Hematopoietic multipotent progenitor cell treated with erythropoietin and hydrocortisone succinate and interleukin-3 and kit ligand, for 4 days (in vitro differentiated cells): Measurements from ENCODE around the gene RGS14.

Experiments used
- DNase-seq: peaks from one replicate; pipeline ENCODE4 v3.0.0-alpha.2; 2015

The RGS14 gene

DNA sequence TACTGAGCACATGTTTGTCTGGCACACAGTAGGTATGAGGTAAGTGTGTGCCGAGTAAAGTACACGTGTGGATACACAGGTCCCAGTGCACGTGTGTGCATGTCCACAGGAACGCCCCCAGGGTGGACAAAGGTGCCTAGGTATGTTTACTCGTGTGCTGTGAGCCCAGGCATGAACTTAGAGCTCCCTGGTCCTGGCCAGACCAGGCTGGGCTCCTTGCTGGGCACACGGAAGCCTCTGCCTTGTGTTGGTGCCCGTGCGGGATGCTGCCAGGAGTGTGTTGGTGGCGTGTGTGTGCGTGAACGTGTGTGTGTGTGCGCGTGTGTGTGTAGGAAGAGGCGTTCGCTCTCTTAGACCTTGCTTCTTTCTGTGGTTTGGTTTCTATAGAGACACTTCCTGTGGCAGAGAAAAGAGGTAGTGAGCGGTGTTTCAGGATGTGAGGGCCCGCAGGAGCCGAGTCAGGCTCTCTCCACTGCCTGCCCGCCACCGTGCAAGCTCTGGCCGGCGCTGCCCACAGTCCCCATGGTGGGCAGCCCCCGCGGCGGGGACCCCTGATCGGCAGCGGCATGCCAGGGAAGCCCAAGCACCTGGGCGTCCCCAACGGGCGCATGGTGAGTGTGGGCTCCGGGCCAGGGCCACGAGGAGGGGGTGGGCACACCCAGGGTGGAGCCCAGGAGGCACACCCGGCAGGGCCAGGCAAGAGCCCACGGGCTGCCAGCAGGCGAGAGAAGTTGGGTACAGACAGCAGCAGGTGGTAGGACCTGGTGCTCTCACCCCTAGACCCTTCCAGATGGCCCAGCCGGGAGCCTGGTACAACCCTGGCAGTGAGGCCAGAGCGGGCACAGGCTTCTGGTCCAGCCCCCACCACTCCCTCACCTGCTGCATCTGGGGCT lies at the start of gene RGS14:
RGS14 (plus strand) TSS at position 466 of the 893 bp plus-strand sequence; CDS start at position 567, 101 bp downstream.
- DNase-seq: peak; percentile 97

DNA sequence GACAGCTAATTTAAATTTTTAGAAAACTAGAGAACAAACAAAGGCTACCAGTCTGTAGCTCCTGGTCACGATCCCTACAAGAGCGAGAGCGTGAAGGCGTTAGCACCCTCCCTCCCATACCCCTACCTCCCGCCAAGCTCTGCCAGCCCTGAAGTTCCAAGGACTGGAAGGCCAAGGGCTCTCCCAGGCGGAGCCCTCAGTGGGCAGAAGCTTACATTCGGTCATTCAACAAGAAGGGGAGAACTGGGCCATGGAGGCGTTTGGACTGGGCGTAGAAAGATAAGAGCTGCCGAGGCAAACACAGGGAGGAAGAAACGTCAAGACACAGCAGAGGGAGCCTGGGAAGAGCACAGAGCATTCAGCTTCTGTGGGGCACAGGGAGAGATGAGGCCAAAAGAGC lies 49.0 kb upstream of the RGS14 start:
- no peak for DNase-seq

DNA sequence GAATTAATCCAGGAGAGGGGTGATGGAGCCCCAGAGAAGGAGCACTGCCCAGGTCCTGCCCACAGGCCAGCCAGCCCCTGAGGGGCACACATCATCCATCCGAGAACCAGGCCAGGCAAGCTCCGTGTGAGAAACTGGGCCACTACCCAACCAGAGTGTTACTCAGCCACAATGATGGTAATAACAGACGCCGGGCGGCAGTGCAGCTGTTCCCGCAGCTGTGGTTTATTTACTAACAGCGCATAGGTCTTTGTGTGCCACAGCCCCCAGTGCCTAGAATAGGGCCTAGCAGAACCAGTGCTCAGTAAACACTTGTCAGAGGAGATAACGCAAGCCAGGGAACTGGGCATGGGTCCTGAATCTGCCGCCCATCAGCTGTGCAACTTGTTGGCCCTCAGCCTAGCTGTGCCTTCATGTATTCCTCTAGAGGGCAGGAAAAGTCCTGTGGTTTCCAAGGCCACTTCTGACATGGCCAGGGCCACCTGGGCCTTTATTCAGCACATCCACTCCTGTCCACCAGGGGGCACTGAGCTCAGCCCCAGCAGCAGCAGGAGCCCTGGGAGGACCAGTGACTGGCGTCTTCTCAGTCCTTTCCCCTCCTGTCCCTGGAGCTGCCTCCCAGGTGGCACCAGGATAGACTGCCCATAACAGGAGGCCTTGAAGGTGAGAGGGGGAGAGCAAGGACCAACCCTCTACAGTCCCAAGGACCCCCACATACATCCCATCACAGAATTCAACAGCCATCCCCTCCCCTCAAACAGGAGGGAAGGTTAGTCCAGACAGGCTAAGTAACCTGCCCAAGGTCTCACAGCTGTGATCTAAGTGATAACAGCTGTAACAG lies 48.2 kb upstream of the RGS14 start:
- peak; percentile 84 for DNase-seq

DNA sequence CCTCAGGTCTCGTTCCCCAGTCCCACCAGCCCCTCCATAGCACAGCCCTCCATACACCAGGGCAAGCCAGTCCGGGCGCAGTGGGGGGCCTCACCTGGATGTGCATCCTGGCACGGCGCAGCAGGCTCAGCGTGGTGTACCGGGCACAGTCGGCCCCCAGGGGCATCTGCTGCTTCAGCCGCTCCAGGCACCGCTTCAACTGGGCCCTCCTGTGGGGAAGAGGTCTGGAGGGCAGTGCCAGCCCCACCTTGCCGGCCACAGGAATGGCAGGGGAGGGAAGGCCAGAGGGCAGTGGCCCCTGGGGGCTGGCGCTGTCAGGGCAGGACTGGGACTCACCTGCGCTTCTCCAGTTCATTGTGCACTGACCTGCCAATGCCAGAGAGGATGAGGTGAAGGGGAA lies 47.4 kb upstream of the RGS14 start:
- DNase-seq: no peak

DNA sequence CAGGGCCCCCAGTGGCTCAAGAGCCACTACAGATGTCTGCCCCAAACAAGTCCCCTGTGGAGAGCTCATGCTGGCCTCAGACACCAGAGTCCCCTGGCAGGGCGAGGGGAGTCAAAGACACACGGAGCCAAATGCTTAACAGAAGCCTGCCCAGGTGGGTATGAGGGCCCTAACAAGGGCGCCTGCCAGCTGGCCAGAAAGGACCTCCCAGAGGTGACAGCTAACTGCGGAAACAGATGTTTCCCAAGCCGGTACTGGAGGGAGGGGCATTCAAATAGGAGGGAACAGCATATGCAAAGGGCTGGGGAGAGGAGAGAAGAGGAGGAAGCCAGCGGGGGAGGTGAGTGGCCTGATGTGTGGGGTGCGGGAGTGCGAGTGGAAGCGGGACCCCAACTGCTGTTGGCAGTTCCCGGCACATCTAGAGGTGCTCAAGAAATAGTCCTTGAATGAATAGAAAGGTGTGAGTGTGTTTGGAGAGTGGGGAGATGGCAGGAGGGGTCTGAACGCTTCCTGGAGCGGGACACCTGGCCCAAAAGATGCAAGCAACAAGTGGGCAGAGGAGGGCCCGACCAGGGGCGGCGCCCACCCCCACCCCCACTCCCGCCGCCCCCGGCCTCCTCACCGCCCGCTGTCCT lies 46.9 kb upstream of the RGS14 start:
- DNase-seq: peak; percentile 87

GRCh38 chr5:177311392-177311722 lies 46.4 kb upstream of the RGS14 start:
- peak; percentile 34 for DNase-seq

- peak; percentile 100 for DNase-seq
These were observed 45.7 kb upstream of the RGS14 start, which contains the start of gene MXD3 for GRCh38 chr5:177311723-177312648. Gene MXD3, minus strand, starts transcription at chr5:177311898. Its CDS starts 68 bp downstream, at chr5:177311830.

DNA sequence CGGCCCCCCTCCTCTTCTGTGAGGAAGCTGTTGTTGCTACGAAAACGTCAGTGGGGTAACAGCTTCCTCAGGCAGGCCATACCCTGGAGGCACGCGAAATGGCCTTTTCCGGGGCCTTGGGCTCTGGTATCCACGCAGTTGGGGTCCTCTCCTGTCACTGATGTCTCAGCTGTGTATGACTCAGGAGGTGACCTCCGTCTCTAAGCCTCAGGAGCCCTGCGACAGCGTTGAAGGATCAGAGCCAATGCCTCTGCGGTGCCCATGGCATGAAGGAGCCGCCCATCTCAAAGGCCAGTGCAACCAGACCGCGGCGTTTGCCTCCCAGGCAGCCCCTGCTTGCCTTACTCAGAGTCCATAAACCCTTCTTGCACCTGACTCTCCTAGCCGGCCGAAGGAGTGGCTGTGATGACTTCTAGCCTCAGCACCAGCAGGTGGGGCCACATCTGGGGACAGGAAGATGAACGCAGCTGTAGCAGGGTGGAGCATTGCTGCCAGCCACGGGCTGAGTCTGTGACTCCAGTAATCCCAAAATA lies 45.0 kb upstream of the RGS14 start:
- DNase-seq: peak; percentile 72

GRCh38 chr5:177313561-177314259 lies 44.0 kb upstream of the RGS14 start:
- DNase-seq: no peak

DNA sequence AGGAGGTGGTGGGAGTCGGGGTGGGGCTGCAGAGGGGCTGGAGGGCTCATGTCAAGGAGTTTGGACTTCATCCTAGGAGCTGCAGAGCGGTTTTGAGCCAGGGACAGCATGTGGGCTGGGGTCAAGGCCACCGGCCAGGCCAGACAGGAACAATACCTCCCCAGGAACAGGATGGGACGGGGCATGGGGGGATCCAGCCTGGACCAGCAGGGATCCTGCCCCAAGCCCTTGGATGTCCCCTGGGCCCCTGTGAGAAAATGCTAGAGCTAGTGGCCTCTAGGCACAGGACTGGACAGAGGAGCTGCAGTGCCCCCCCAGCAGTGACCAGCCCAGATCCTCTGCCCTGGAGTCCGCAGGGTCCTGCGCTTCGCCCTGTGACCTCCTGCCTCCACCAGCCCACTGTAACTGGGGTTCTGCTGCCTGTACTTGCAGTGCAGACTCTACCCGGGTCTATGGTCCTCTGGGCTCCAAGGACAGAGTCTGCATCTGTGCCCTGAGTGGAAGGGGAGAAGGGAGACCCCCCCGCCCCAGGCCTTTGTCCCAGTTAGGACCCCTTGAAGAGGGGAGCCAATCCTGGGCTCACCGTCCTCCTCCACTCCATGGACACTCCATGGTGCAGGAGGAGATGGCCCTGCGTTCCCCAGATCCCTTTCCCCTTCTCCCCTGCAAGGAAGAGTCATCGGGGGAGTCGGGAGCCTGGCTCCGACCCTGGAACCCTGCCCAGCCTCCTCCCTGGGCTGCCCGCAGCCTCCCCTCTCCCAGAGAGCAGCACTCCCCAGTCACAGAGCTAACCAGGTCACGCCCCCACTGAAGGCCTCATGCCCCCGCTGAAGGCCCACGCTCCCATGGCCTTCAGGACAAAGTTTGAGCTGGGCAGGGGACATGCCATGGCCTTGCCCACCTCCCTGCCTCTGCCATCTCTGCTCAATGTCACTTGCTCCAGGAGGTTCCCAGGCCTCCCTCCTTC lies 43.1 kb upstream of the RGS14 start:
- DNase-seq: no peak

- DNase-seq: no peak
These were observed 42.3 kb upstream of the RGS14 start for GRCh38 chr5:177315411-177315810.

- peak; percentile 61 for DNase-seq
These were observed 41.7 kb upstream of the RGS14 start for GRCh38 chr5:177316005-177316404.

DNA sequence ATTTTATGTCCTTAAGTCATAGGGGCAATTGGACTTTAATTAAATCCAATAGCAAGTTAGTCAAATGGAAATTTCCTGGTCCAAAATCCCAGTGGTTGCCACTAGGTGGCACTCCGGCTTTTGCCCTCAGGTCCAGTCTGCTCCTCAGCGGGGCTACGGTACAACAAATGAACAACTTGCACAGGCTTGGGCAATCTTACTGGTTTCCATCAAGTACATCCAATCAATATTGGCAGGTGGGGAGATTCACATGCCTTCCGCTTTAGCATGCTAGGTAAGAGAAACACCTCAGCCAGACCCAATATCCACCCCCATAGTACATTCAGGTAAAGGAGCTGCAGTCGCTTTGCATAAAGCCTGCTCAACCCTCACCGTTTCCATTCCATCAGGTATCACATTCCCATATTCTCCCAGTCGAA lies 39.8 kb upstream of the RGS14 start:
- peak; percentile 91 for DNase-seq

DNA sequence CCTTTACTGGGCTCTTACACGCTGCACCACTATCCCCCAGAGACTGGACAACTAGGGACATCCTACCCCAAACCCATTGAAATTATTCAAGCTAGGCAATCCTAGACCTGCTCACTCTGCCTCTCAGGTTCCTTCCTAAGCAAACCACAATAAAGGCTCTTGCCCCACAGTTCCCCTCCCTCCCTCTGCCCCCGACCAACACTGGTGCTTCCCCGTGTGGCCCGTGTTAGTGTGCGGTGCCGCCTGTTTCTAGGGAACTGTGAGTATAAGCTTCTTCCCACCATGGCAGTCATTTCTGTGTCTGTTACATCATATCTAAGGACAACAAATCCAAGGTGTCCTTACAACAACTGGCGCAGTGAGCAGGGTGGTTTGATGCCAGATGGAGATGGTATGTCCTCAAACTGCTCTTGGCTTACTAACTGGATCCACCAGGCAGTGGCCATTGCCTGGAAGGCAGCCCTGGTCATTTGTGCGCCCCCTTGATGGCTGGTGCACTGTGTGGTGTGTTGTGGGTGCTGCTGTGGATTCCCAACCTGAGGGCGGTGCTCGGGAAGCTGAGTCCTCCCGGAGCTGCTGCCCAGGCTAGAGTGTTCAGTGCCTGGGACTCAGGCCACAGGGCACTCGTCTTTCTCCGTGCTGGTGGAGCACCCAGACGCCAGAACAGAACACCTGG lies 37.7 kb upstream of the RGS14 start:
- peak; percentile 37 for DNase-seq

GRCh38 chr5:177320879-177321278 lies 36.8 kb upstream of the RGS14 start:
- peak; percentile 78 for DNase-seq

DNA sequence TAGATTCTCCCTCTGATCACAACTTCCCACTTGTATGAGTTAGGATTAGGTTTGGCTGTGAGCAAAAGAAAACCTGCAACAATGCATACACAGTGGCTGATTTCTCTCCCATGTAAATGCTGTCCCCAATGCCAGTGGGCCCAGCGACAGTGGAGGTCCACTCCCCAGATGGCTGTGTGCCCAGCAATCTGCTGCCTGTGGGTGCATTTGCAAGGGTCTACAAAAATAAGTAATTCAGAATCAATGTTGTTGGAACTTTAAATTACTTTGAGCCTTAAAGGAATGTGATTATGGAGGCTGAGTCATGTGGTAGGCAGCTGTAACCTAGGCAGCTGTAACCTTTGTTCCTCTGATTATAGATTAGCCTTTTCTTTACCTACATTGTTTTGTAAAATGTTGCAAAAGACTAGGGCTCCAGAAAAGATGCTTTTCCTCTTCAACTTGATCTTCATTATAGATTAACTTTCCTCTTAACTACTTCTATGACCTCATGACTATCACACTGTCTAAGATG lies 31.8 kb upstream of the RGS14 start:
- DNase-seq: no peak

- peak; percentile 54 for DNase-seq
These were observed 29.9 kb upstream of the RGS14 start for GRCh38 chr5:177327539-177328522.
